Measurements from ENCODE around the gene XK. TPM values are rescaled to one million over a fixed set of nuclear protein-coding genes. Genes with fewer than 3 reads are reported as not detected.
A peak's percentile ranks its signal among the peaks of the same experiment; 100 is the strongest.

XK gene
- total RNA-seq, 4 donors from 2014 or later: 9.2 to 20.5 (median 13.9) TPM

- WGBS, 2 donors (ENCODE audit: low coverage in 1 of 2): 60% methylated on average over 2 of the region's 2 CpGs; no CpG with 5 or more reads in 1 of the 2 donors
- Histone ChIP-seq H3K27me3 (no peaks in the 10 kb centered on the region), H3K4me3 (no peak overlapping the region), H3K4me1 (no peaks in the 10 kb centered on the region), H3K27ac (no peak overlapping the region), H3K9me3 (no peaks in the 10 kb centered on the region), H3K36me3 (no peaks in the 10 kb centered on the region)
- no peak for ATAC-seq
- TF ChIP-seq POLR2AphosphoS5 (IDR thresholded peaks at IDR 0.05): no peak
- no peak for TF ChIP-seq CTCF (IDR thresholded peaks at IDR 0.05)
- TF ChIP-seq POLR2A (IDR thresholded peaks at IDR 0.05): no peak
- TF ChIP-seq EP300 (IDR thresholded peaks at IDR 0.05): no peak
Measured at GRCh38 chrX:37754516-37754915, 68.9 kb downstream of the XK start.

GRCh38 chrX:37755025-37755424, 69.4 kb downstream of the XK start:
- peak; percentile 50 for ATAC-seq
- H3K9me3 ChIP-seq: no peaks in the 10 kb centered on the region
- H3K36me3 ChIP-seq: no peaks in the 10 kb centered on the region
- no peak for TF ChIP-seq EP300 (IDR thresholded peaks at IDR 0.05)
- no peaks in the 10 kb centered on the region for H3K4me1 ChIP-seq
- no peaks in the 10 kb centered on the region for H3K27me3 ChIP-seq
- H3K27ac ChIP-seq: no peak overlapping the region
- no peak overlapping the region for H3K4me3 ChIP-seq

- no peak overlapping the region for H3K27ac ChIP-seq
- no peaks in the 10 kb centered on the region for H3K27me3 ChIP-seq
- no peaks in the 10 kb centered on the region for H3K9me3 ChIP-seq
- TF ChIP-seq POLR2A (IDR thresholded peaks at IDR 0.05) (no peak), POLR2AphosphoS5 (IDR thresholded peaks at IDR 0.05) (no peak), CTCF (IDR thresholded peaks at IDR 0.05) (no peak), EP300 (IDR thresholded peaks at IDR 0.05) (no peak)
- no peaks in the 10 kb centered on the region for H3K36me3 ChIP-seq
- H3K4me3 ChIP-seq: no peak overlapping the region
- no peak for ATAC-seq
- no peaks in the 10 kb centered on the region for H3K4me1 ChIP-seq
Measured at GRCh38 chrX:37757082-37757481, 71.5 kb downstream of the XK start.

- no peaks in the 10 kb centered on the region for H3K27me3 ChIP-seq
- H3K4me1 ChIP-seq: no peaks in the 10 kb centered on the region
- H3K27ac ChIP-seq: no peak overlapping the region
- no peak overlapping the region for H3K4me3 ChIP-seq
- ATAC-seq: no peak
- WGBS, 2 donors (ENCODE audit: low coverage in 1 of 2): 90% methylated on average over 1 of the region's 1 CpG; no CpG with 5 or more reads in 1 of the 2 donors
- no peaks in the 10 kb centered on the region for H3K9me3 ChIP-seq
- no peaks in the 10 kb centered on the region for H3K36me3 ChIP-seq
- TF ChIP-seq POLR2A (IDR thresholded peaks at IDR 0.05): no peak
- no peak for TF ChIP-seq POLR2AphosphoS5 (IDR thresholded peaks at IDR 0.05)
- no peak for TF ChIP-seq CTCF (IDR thresholded peaks at IDR 0.05)
- TF ChIP-seq EP300 (IDR thresholded peaks at IDR 0.05): no peak
Measured at GRCh38 chrX:37759351-37759750, 73.8 kb downstream of the XK start.

GRCh38 chrX:37759878-37760418, 74.4 kb downstream of the XK start:
- WGBS, 2 donors (ENCODE audit: low coverage in 1 of 2): 63 to 72% methylated on average over 1 to 2 of the region's 2 CpGs
- no peak for TF ChIP-seq CTCF (IDR thresholded peaks at IDR 0.05)
- no peak for TF ChIP-seq POLR2AphosphoS5 (IDR thresholded peaks at IDR 0.05)
- no peak for TF ChIP-seq POLR2A (IDR thresholded peaks at IDR 0.05)
- no peak for TF ChIP-seq EP300 (IDR thresholded peaks at IDR 0.05)
- no peak for ATAC-seq
- Histone ChIP-seq H3K36me3 (no peaks in the 10 kb centered on the region), H3K4me3 (no peak overlapping the region), H3K4me1 (no peaks in the 10 kb centered on the region), H3K9me3 (no peaks in the 10 kb centered on the region), H3K27me3 (no peaks in the 10 kb centered on the region), H3K27ac (no peak overlapping the region)

Measured in gastroesophageal sphincter (tissue), 4 donors.